H1 (cell line): Measurements from ENCODE around the gene CTBP2. TPM values are rescaled to one million over a fixed set of nuclear protein-coding genes. Genes with fewer than 3 reads are reported as not detected.

Experiments
- CTCF ChIA-PET: fragments of 300-600 bp; sonication (Branson Sonifier 250); formaldehyde crosslinking; loops from one replicate; lab custom pipeline; 2021; ENCODE audit not compliant: partially characterized antibody; lab: Charles Lee
- POLR2A ChIA-PET: fragments of 300-600 bp; sonication (Branson Sonifier 250); formaldehyde crosslinking; loops from one replicate; lab custom pipeline; 2021; ENCODE audit warnings: inconsistent platforms; ENCODE audit not compliant: partially characterized antibody; lab: Charles Lee
- DNase-seq, 2 experiments: peaks; one replicate each; pipeline versions ENCODE4 v3.0.0 to v3.0.0-alpha.2; 2010 to 2022; ENCODE audit warnings: low spot score in 2 of 2, low read depth in 1 of 2, mixed read lengths in 1 of 2
- FAIRE-seq: peaks from 2 replicates; lab custom pipeline; 2011; peaks lifted over from hg19 to GRCh38; lab: Jason Lieb, UNC
- H2AFZ ChIP-seq: 2 replicates; pipeline ENCODE4 v1.8.1; 2012; ENCODE audit warnings: low read length, inconsistent platforms
- H2AK5ac ChIP-seq: 2 replicates; pipeline ENCODE4 v1.6.1; 2013; ENCODE audit warnings: low read depth, low read length
- H2BK120ac ChIP-seq: replicated peaks from 2 replicates; pipeline ENCODE3; 2013; ENCODE audit warnings: low read depth, low read length, inconsistent platforms
- H2BK12ac ChIP-seq: 2 replicates; pipeline ENCODE4 v1.6.1; 2013; ENCODE audit warnings: low read depth, low read length
- H2BK15ac ChIP-seq: 2 replicates; pipeline ENCODE4 v1.6.1; 2013; ENCODE audit warnings: low read length
- H2BK20ac ChIP-seq: 2 replicates; pipeline ENCODE4 v1.6.1; 2013; ENCODE audit warnings: low read length
- H2BK5ac ChIP-seq: 2 replicates; pipeline ENCODE4 v1.6.1; 2013; ENCODE audit warnings: low read depth, low read length
- H3K14ac ChIP-seq: 2 replicates; pipeline ENCODE4 v1.6.1; 2013; ENCODE audit warnings: inconsistent platforms; ENCODE audit not compliant: insufficient read length
- H3K18ac ChIP-seq: 2 replicates; pipeline ENCODE4 v1.6.1; 2013; ENCODE audit warnings: low read length; ENCODE audit errors: extremely low read depth
- H3K23ac ChIP-seq: 2 replicates; pipeline ENCODE4 v1.6.1; 2013; ENCODE audit warnings: inconsistent platforms; ENCODE audit not compliant: insufficient read length
- H3K23me2 ChIP-seq: 2 replicates; pipeline ENCODE4 v1.6.1; 2013; ENCODE audit warnings: low read depth, low read length
- H3K27ac ChIP-seq: 2 replicates; pipeline ENCODE4 v1.6.1; 2011; ENCODE audit warnings: low read depth, low read length, inconsistent platforms
- H3K27me3 ChIP-seq, 4 experiments: replicated peaks in 1 of 4; 1 replicate in 1 of 4; 2 replicates in 3 of 4; pipeline versions ENCODE4 v1.6.1 to v1.8.1; 2011 to 2013; ENCODE audit warnings: low read length in 3 of 4, mild to moderate bottlenecking in 3 of 4, inconsistent platforms in 2 of 4, mixed read lengths in 2 of 4, moderate library complexity in 1 of 4; ENCODE audit not compliant: control insufficient read depth in 3 of 4, insufficient read depth in 3 of 4; ENCODE audit errors: extremely low read depth in 1 of 4
- H3K36me3 ChIP-seq, 4 experiments: 2 replicates each; pipeline versions ENCODE4 v1.6.1 to v1.8.1; 2011 to 2013; ENCODE audit warnings: mild to moderate bottlenecking in 4 of 4, low read length in 3 of 4, moderate library complexity in 2 of 4, control low read depth in 1 of 4, inconsistent platforms in 1 of 4; ENCODE audit not compliant: insufficient read depth in 4 of 4, control insufficient read depth in 2 of 4
- H3K4ac ChIP-seq: replicated peaks from 2 replicates; pipeline ENCODE3; 2013; ENCODE audit warnings: low read length, low read depth, mixed read lengths, inconsistent platforms; ENCODE audit not compliant: insufficient read length
- H3K4me1 ChIP-seq, 4 experiments: replicated peaks in 1 of 4; 1 replicate in 1 of 4; 2 replicates in 3 of 4; pipeline versions ENCODE4 v1.6.1 to v1.8.1; 2011 to 2013; ENCODE audit warnings: low read length in 3 of 4, inconsistent platforms in 2 of 4, mixed read lengths in 1 of 4; ENCODE audit not compliant: insufficient read depth in 4 of 4, control insufficient read depth in 3 of 4
- H3K4me2 ChIP-seq, 2 experiments: 2 replicates each; pipeline versions ENCODE4 v1.6.1 to v1.8.1; 2011 to 2013; ENCODE audit warnings: low read depth in 2 of 2, low read length in 2 of 2, control low read depth in 1 of 2, inconsistent platforms in 1 of 2, mild to moderate bottlenecking in 1 of 2; ENCODE audit not compliant: insufficient read depth in 1 of 2
- H3K4me3 ChIP-seq, 4 experiments: fragments of 200-600, 300-600 bp in 1 of 4; sonication (generic), shearing (Covaris generic), sonication (Bioruptor Twin) in 1 of 4; 2 replicates each; pipeline versions ENCODE4 v1.5.1 to v1.8.1; 2011 to 2016; ENCODE audit warnings: low read length in 4 of 4, low read depth in 3 of 4, control low read depth in 2 of 4, inconsistent platforms in 2 of 4, mild to moderate bottlenecking in 2 of 4, mixed read lengths in 1 of 4, moderate library complexity in 1 of 4; ENCODE audit not compliant: insufficient read depth in 2 of 4; ENCODE audit errors: extremely low read depth in 1 of 4
- H3K56ac ChIP-seq: replicated peaks from 2 replicates; pipeline ENCODE3; 2013; ENCODE audit warnings: low read depth, mild to moderate bottlenecking, mixed read lengths, low read length, inconsistent platforms; ENCODE audit not compliant: insufficient read length
- H3K79me1 ChIP-seq: 2 replicates; pipeline ENCODE4 v1.6.1; 2013; ENCODE audit warnings: low read depth, low read length, control low read depth
- H3K79me2 ChIP-seq, 2 experiments: 2 replicates each; pipeline versions ENCODE4 v1.6.1 to v1.8.1; 2012 to 2013; ENCODE audit warnings: low read length in 2 of 2, mild to moderate bottlenecking in 2 of 2, inconsistent platforms in 1 of 2; ENCODE audit not compliant: insufficient read depth in 2 of 2, control insufficient read depth in 1 of 2
- H3K9ac ChIP-seq, 4 experiments: replicated peaks in 1 of 4; 1 replicate in 1 of 4; 2 replicates in 3 of 4; pipeline versions ENCODE4 v1.6.1 to v1.8.1; 2011 to 2013; ENCODE audit warnings: low read depth in 3 of 4, low read length in 3 of 4, control low read depth in 2 of 4, mild to moderate bottlenecking in 2 of 4, moderate library complexity in 2 of 4, inconsistent platforms in 1 of 4; ENCODE audit errors: extremely low read depth in 1 of 4
- H3K9me3 ChIP-seq, 2 experiments: 2 replicates each; pipeline versions ENCODE4 v1.6.1 to v1.8.1; 2012 to 2013; ENCODE audit warnings: mild to moderate bottlenecking in 2 of 2, moderate library complexity in 2 of 2, control low read depth in 1 of 2, inconsistent platforms in 1 of 2, low read depth in 1 of 2, low read length in 1 of 2, mixed read lengths in 1 of 2; ENCODE audit not compliant: insufficient read depth in 2 of 2
- H4K20me1 ChIP-seq, 2 experiments: replicated peaks in 1 of 2; 2 replicates each; pipeline versions ENCODE3 to v1.8.1; 2011 to 2013; ENCODE audit warnings: inconsistent platforms in 2 of 2, low read length in 2 of 2, mild to moderate bottlenecking in 1 of 2; ENCODE audit not compliant: insufficient read depth in 2 of 2, control insufficient read depth in 1 of 2
- H4K5ac ChIP-seq: 2 replicates; pipeline ENCODE4 v1.6.1; 2013; ENCODE audit warnings: low read length, low read depth, mixed read lengths, inconsistent platforms; ENCODE audit not compliant: insufficient read length
- H4K8ac ChIP-seq: 2 replicates; pipeline ENCODE4 v1.8.0; 2013; ENCODE audit warnings: mild to moderate bottlenecking, moderate library complexity, low read length, inconsistent platforms; ENCODE audit not compliant: insufficient read depth; ENCODE audit errors: extremely low read depth
- H4K91ac ChIP-seq: replicated peaks from 2 replicates; pipeline ENCODE3; 2013; ENCODE audit warnings: low read length, mixed read lengths, inconsistent platforms; ENCODE audit not compliant: insufficient read length
- CTBP2 ChIP-seq: IDR thresholded peaks from 2 replicates; pipeline ENCODE4 v1.7.0; 2011; ENCODE audit warnings: borderline replicate concordance, mild to moderate bottlenecking, moderate library complexity, mixed read lengths, low read length; ENCODE audit not compliant: insufficient read depth, insufficient read length
- E2F6 ChIP-seq: IDR thresholded peaks from 2 replicates; pipeline ENCODE4 v1.6.1; 2012; ENCODE audit warnings: inconsistent platforms
- EGR1 ChIP-seq: IDR thresholded peaks from 2 replicates; pipeline ENCODE4 v1.6.1; 2011; ENCODE audit warnings: low read depth, low read length, borderline replicate concordance
- KDM4A ChIP-seq: IDR thresholded peaks from one replicate; pipeline ENCODE4 v1.7.1; 2012; ENCODE audit warnings: low read depth, mild to moderate bottlenecking, moderate library complexity, low read length, inconsistent platforms; ENCODE audit not compliant: severe bottlenecking
- MAFK ChIP-seq: IDR thresholded peaks from 2 replicates; pipeline ENCODE4 v1.6.1; 2012; ENCODE audit warnings: low read depth, mild to moderate bottlenecking, improper control_type of control experiment, low read length
- NRF1 ChIP-seq: IDR thresholded peaks from 2 replicates; pipeline ENCODE4 v1.6.1; 2011; ENCODE audit warnings: mild to moderate bottlenecking, low read depth, low read length, improper control_type of control experiment
- POLR2A ChIP-seq, 2 experiments: IDR thresholded peaks; 1 replicate in 1 of 2; 2 replicates in 1 of 2; pipeline ENCODE4 v1.6.1; 2011; ENCODE audit warnings: low read depth in 2 of 2, low read length in 2 of 2, mild to moderate bottlenecking in 2 of 2; ENCODE audit errors: control extremely low read depth in 1 of 2
- RXRA ChIP-seq: IDR thresholded peaks from 2 replicates; pipeline ENCODE4 v1.6.1; 2011; ENCODE audit warnings: low read depth, mild to moderate bottlenecking, low read length, moderate library complexity; ENCODE audit not compliant: insufficient read depth
- TAF7 ChIP-seq: optimal IDR thresholded peaks from 2 replicates; pipeline ENCODE3; 2011; ENCODE audit warnings: low read depth, mild to moderate bottlenecking, inconsistent platforms, low read length, moderate library complexity, borderline replicate concordance
- WGBS, 2 experiments: shearing (Covaris generic) in 1 of 2; methylation state at CpG; one replicate each; pipeline versions ENCODE4 v1.1.6 to v1.1.7; 2013 to 2015; ENCODE audit warnings: low lambda C conversion rate in 2 of 2, mixed read lengths in 2 of 2, inconsistent platforms in 1 of 2, low coverage in 1 of 2, missing lambda C conversion rate in 1 of 2; ENCODE audit not compliant: insufficient replicate concordance in 2 of 2, insufficient coverage in 1 of 2, insufficient read length in 1 of 2; ENCODE audit errors: extremely low coverage in 1 of 2, missing lambda C conversion rate in 1 of 2; 5-methylcytosine and 5-hydroxymethylcytosine counted together
- polyA plus RNA-seq, 7 experiments: library from polyadenylated mRNA; depleted of rRNA in 3 of 7; stranded (reverse) in 5 of 7; unstranded in 2 of 7; fragments of >200 nt in 5 of 7; fragments of 200-250 nt in 2 of 7; gene quantifications; 1 replicate in 5 of 7; 2 replicates in 1 of 7; 4 replicates in 1 of 7; pipeline versions ENCODE4 v1.2.1 to v1.2.3, GENCODE V29; 2011 to 2013; ENCODE audit warnings: missing spikeins in 2 of 7, mixed read lengths in 2 of 7
- total RNA-seq: library from RNA; stranded (reverse); fragmentation: NEBNext Ultra II Directional; extraction: Animal tissue kit (Norgen Biotek cat#: 25700); gene quantifications from 2 replicates; pipeline ENCODE4 v1.2.1, GENCODE V29; 2021

CTBP2 gene
- total and polyA plus RNA-seq, 2 of the 8 experiments (the other 6 are each of a cell fraction or from before 2014, with no cell fraction given): 208 to 221 TPM

- no peak overlapping the region for H3K4me2 ChIP-seq
- H2AFZ ChIP-seq: no peak overlapping the region
- no peak for DNase-seq
- H3K4me1 ChIP-seq: peaks cover 0 to 16% (median 8%) of the 10 kb centered on the region in 4 experiments; a peak in 5 of 7 replicates
- H3K4me3 ChIP-seq: no peak overlapping the region
- ChIA-PET CTCF (interaction anchor here (1.0 to 3.0 kb wide), 9 partner anchors 9 to 58 kb away, joined by 3 to 14 read pairs (median 5); no protein-coding TSS in a partner anchor), POLR2A (interaction anchor here (0.5 to 2.1 kb wide), 3 partner anchors 8 to 272 kb away, joined by 3 to 9 read pairs (median 4); no protein-coding TSS in a partner anchor)
- H2BK12ac ChIP-seq: no peak overlapping the region
- no peaks in the 10 kb centered on the region for H3K27me3 ChIP-seq
- H4K8ac ChIP-seq: no peak overlapping the region
- H3K23me2 ChIP-seq: no peaks in the 10 kb centered on the region
- no peak overlapping the region; the same call in 1 of the 2 replicates for H2BK5ac ChIP-seq
- peaks cover 2 to 44% (median 4%) of the 10 kb centered on the region in 4 experiments; a peak in 5 of 8 replicates for H3K36me3 ChIP-seq
- no peak overlapping the region for H3K18ac ChIP-seq
- H3K79me1 ChIP-seq: peaks cover 35% of the 10 kb centered on the region
- no peak overlapping the region for H3K23ac ChIP-seq
- WGBS, 2 experiments: 84% methylated on average over 21 of the region's 22 CpGs; no CpG with 5 or more reads in 1 of the 2 experiments
- no peak overlapping the region for H2BK20ac ChIP-seq
- H4K20me1 ChIP-seq: peaks cover 56 to 65% of the 10 kb centered on the region in 2 experiments
- no peak overlapping the region for H3K27ac ChIP-seq
- H3K4ac ChIP-seq: no peak overlapping the region
- no peak overlapping the region for H2BK15ac ChIP-seq
- no peak overlapping the region for H2BK120ac ChIP-seq
- no peaks in the 10 kb centered on the region for H3K9me3 ChIP-seq
- no peak for FAIRE-seq
- H3K56ac ChIP-seq: no peak overlapping the region
- no peak overlapping the region for H2AK5ac ChIP-seq
- H4K5ac ChIP-seq: no peak overlapping the region
- H3K9ac ChIP-seq: no peak overlapping the region
- peaks cover 0 to 100% of the 10 kb centered on the region in 2 experiments; a peak in 2 of 4 replicates for H3K79me2 ChIP-seq
- no peak overlapping the region for H4K91ac ChIP-seq
- H3K14ac ChIP-seq: no peak overlapping the region
- TF ChIP-seq CTBP2: no peak
- no peak for TF ChIP-seq RXRA
- no peak for TF ChIP-seq TAF7
- no peak for TF ChIP-seq MAFK
- no peak for TF ChIP-seq KDM4A
- no peak for TF ChIP-seq EGR1
- TF ChIP-seq POLR2A (IDR thresholded peaks at IDR 0.05; ENCODE audit: control extremely low read depth in 1 of 2, low read depth in 2 of 2, low read length in 2 of 2): no peak
- no peak for TF ChIP-seq NRF1
- TF ChIP-seq E2F6: no peak
Measured at GRCh38 chr10:125008689-125009638, 151.4 kb downstream of the CTBP2 start.
